ENCODE measurements around the gene DIPK1A. TPM values are rescaled to one million over a fixed set of nuclear protein-coding genes. Genes with fewer than 3 reads are reported as not detected.

Gene DIPK1A
- total and polyA plus RNA-seq, 2 donors (not counting 1 experiment from before 2014, with no cell fraction given) = 19.7 to 85.7 TPM

DNA sequence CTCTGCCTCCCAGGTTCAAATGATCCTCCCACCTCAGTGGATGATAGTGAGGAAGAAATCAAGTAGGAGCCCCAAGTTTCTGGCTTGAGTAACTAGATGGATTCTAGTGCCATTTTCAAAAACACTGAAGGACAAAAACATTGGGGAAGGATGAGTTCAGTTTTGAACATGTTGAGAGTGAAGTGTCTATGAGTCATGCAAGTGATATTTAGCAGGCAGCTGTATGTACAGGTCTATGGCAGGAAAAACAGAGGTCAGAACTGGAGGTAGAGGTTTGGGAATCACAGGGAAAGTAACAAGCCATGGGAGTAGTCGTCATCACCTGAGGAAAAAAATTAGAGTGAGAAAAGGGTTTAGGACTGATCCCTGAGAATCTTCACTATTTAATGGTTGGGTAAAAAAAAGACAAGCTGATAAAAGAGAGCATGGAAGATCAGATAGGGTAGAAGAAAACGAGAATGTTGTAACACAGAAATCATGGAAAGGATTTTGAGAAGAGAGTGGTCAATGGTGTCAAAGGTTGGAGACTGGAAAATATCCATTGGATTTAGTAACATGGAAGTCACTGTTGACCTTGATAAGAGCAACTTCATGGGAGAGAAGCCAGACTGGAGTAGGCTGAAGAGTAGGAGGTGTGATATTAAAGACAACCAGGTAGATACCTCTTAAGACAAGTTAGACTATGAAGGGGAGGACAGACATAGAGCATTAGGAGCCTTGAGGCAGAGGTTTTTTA, 53.1 kb downstream of the DIPK1A start:
- no peaks in the 10 kb centered on the region for H3K79me2 ChIP-seq (ENCODE audit: control insufficient read depth, insufficient read depth, low read length)
- H3K9ac ChIP-seq (ENCODE audit: insufficient read depth, low read length) = no peak overlapping the region
- H3K27me3 ChIP-seq (ENCODE audit: control insufficient read depth, insufficient read depth, low read length) = no peaks in the 10 kb centered on the region
- H3K9me3 ChIP-seq (ENCODE audit: control insufficient read depth, insufficient read depth, low read depth, low read length) = no peaks in the 10 kb centered on the region
- no peak overlapping the region for H2AFZ ChIP-seq (ENCODE audit: low read length)
- peak in 1 of 2 donors; percentile 47 for DNase-seq (ENCODE audit: low read depth in 2 of 2)
- H3K36me3 ChIP-seq (ENCODE audit: control insufficient read depth, insufficient read depth, low read length) = no peaks in the 10 kb centered on the region
- no peak overlapping the region for H3K4me3 ChIP-seq (replicated peaks in 1 of 4; ENCODE audit: control extremely low read depth in 1 of 4, insufficient read depth in 1 of 4, low read depth in 3 of 4, low read length in 4 of 4)
- no peak for TF ChIP-seq EZH2 (IDR thresholded peaks at IDR 0.05; ENCODE audit: low read length, missing control alignments)
- TF ChIP-seq, protein P1, sequence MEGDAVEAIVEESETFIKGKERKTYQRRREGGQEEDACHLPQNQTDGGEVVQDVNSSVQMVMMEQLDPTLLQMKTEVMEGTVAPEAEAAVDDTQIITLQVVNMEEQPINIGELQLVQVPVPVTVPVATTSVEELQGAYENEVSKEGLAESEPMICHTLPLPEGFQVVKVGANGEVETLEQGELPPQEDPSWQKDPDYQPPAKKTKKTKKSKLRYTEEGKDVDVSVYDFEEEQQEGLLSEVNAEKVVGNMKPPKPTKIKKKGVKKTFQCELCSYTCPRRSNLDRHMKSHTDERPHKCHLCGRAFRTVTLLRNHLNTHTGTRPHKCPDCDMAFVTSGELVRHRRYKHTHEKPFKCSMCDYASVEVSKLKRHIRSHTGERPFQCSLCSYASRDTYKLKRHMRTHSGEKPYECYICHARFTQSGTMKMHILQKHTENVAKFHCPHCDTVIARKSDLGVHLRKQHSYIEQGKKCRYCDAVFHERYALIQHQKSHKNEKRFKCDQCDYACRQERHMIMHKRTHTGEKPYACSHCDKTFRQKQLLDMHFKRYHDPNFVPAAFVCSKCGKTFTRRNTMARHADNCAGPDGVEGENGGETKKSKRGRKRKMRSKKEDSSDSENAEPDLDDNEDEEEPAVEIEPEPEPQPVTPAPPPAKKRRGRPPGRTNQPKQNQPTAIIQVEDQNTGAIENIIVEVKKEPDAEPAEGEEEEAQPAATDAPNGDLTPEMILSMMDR (conservative IDR thresholded peaks at IDR 0.05 in 1 of 2, IDR thresholded peaks at IDR 0.05 in 1 of 2; ENCODE audit: low read depth in 1 of 2, low read length in 2 of 2) = no peak
- no peak overlapping the region for H3K27ac ChIP-seq (ENCODE audit: insufficient read depth, low read length)
- peaks cover 14% of the 10 kb centered on the region for H3K4me1 ChIP-seq (ENCODE audit: control insufficient read depth, extremely low read depth, insufficient read depth, low read length)
- no peak overlapping the region for H3K4me2 ChIP-seq (ENCODE audit: extremely low read depth, insufficient read depth, low read length)
- no peaks in the 10 kb centered on the region for H4K20me1 ChIP-seq (ENCODE audit: control insufficient read depth, extremely low read depth, insufficient read depth, low read length)

- H3K36me3 ChIP-seq (ENCODE audit: control insufficient read depth, insufficient read depth, low read length) = no peaks in the 10 kb centered on the region
- TF ChIP-seq, protein P1 (conservative IDR thresholded peaks at IDR 0.05 in 1 of 2, IDR thresholded peaks at IDR 0.05 in 1 of 2; ENCODE audit: low read depth in 1 of 2, low read length in 2 of 2) = no peak
- TF ChIP-seq EZH2 (IDR thresholded peaks at IDR 0.05; ENCODE audit: low read length, missing control alignments) = no peak
- H3K4me3 ChIP-seq (replicated peaks in 1 of 4; ENCODE audit: control extremely low read depth in 1 of 4, insufficient read depth in 1 of 4, low read depth in 3 of 4, low read length in 4 of 4) = no peak overlapping the region
- no peaks in the 10 kb centered on the region for H4K20me1 ChIP-seq (ENCODE audit: control insufficient read depth, extremely low read depth, insufficient read depth, low read length)
- no peaks in the 10 kb centered on the region for H3K9me3 ChIP-seq (ENCODE audit: control insufficient read depth, insufficient read depth, low read depth, low read length)
- no peak overlapping the region for H3K27ac ChIP-seq (ENCODE audit: insufficient read depth, low read length)
- no peak for DNase-seq (ENCODE audit: low read depth in 2 of 2)
- no peak overlapping the region for H3K9ac ChIP-seq (ENCODE audit: insufficient read depth, low read length)
- H3K4me1 ChIP-seq (ENCODE audit: control insufficient read depth, extremely low read depth, insufficient read depth, low read length) = peaks cover 6% of the 10 kb centered on the region
- H3K79me2 ChIP-seq (ENCODE audit: control insufficient read depth, insufficient read depth, low read length) = no peaks in the 10 kb centered on the region
- no peak overlapping the region for H3K4me2 ChIP-seq (ENCODE audit: extremely low read depth, insufficient read depth, low read length)
- no peak overlapping the region for H2AFZ ChIP-seq (ENCODE audit: low read length)
- no peaks in the 10 kb centered on the region for H3K27me3 ChIP-seq (ENCODE audit: control insufficient read depth, insufficient read depth, low read length)
Observed at GRCh38 chr1:92903765-92904164, 57.5 kb downstream of the DIPK1A start.

DNA sequence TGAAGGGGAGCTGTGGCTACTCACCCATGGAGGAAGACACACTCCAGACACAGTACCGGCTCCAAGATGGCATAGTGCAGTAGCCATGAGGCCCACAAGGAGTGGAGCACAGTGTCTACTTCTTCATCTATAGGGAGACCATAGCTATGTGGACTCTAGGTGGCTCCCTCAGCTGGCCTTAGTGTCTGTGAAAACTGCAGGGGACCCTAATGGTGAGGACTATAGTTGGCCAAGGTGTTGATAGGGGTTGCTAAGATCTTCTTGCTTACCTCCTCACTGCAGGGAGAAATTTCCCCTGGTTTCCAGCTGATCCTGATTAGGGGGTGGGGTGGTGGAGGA, 58.9 kb downstream of the DIPK1A start:
- no peaks in the 10 kb centered on the region for H3K36me3 ChIP-seq (ENCODE audit: control insufficient read depth, insufficient read depth, low read length)
- no peak overlapping the region for H3K4me2 ChIP-seq (ENCODE audit: extremely low read depth, insufficient read depth, low read length)
- H3K9me3 ChIP-seq (ENCODE audit: control insufficient read depth, insufficient read depth, low read depth, low read length) = no peaks in the 10 kb centered on the region
- TF ChIP-seq, protein P1 (conservative IDR thresholded peaks at IDR 0.05 in 1 of 2, IDR thresholded peaks at IDR 0.05 in 1 of 2; ENCODE audit: low read depth in 1 of 2, low read length in 2 of 2) = no peak
- TF ChIP-seq EZH2 (IDR thresholded peaks at IDR 0.05; ENCODE audit: low read length, missing control alignments) = no peak
- H3K79me2 ChIP-seq (ENCODE audit: control insufficient read depth, insufficient read depth, low read length) = no peaks in the 10 kb centered on the region
- no peak overlapping the region for H3K9ac ChIP-seq (ENCODE audit: insufficient read depth, low read length)
- H3K27ac ChIP-seq (ENCODE audit: insufficient read depth, low read length) = no peak overlapping the region
- H2AFZ ChIP-seq (ENCODE audit: low read length) = no peak overlapping the region
- no peak for DNase-seq (ENCODE audit: low read depth in 2 of 2)
- no peaks in the 10 kb centered on the region for H4K20me1 ChIP-seq (ENCODE audit: control insufficient read depth, extremely low read depth, insufficient read depth, low read length)
- H3K4me1 ChIP-seq (ENCODE audit: control insufficient read depth, extremely low read depth, insufficient read depth, low read length) = no peaks in the 10 kb centered on the region
- no peaks in the 10 kb centered on the region for H3K27me3 ChIP-seq (ENCODE audit: control insufficient read depth, insufficient read depth, low read length)
- H3K4me3 ChIP-seq (replicated peaks in 1 of 4; ENCODE audit: control extremely low read depth in 1 of 4, insufficient read depth in 1 of 4, low read depth in 3 of 4, low read length in 4 of 4) = no peak overlapping the region

Data from fibroblast of lung (primary cell).